ENCODE data around the gene RAB4B. TPM values are rescaled to one million over a fixed set of nuclear protein-coding genes. Genes with fewer than 3 reads are reported as not detected.
"Not testable (repeated sequence)": the region's sequence is repeated elsewhere in the genome, so short reads cannot be mapped to it uniquely, and the experiment has no call there.

The RAB4B gene
- total RNA-seq, 4 donors from 2014 or later: 22.9 to 26.6 (median 23.2) TPM

GRCh38 chr19:40783711-40784110, 5.7 kb downstream of the RAB4B start:
- no peak for DNase-seq (ENCODE audit: extremely low spot score)
- Histone ChIP-seq H3K36me3 (peaks cover 11 to 51% (median 29%) of the 10 kb centered on the region in 4 donors), H3K27ac (replicated peaks in 1 of 4) (no peak overlapping the region), H3K9me3 (no peaks in the 10 kb centered on the region), H3K27me3 (no peaks in the 10 kb centered on the region), H3K4me3 (no peak overlapping the region), H3K4me1 (peaks cover 5 to 8% (median 6%) of the 10 kb centered on the region in 4 donors)
- intact Hi-C loops (cut with DNase I): no loop called here
- TF ChIP-seq POLR2A (IDR thresholded peaks at IDR 0.05; ENCODE audit: low read depth): no peak
- TF ChIP-seq POLR2AphosphoS5 (IDR thresholded peaks at IDR 0.05): no peak
- TF ChIP-seq EP300 (IDR thresholded peaks at IDR 0.05): no peak
- no peak for TF ChIP-seq CTCF (IDR thresholded peaks at IDR 0.05)
- 92% methylated on average over 7 of the region's 14 CpGs for WGBS

DNA sequence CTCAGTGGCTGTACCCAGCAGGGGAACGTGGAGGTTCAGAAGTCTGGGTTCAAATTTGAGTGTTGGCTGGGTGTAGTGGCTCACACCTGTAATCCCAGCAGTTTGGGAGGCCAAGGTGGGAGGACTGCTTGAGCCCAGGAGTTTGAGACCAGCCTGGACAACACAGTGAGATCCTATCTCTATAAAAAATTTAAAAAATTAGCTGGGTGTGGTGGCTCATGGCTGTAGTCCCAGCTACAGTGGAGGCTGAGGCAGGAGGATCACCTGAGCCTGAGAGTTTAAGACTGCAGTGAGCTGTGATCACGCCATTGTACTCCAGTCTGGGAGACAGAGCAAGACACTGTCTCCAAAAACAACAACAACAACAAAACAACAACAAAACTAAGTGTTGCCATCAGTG, 6.1 kb downstream of the RAB4B start:
- H3K27ac ChIP-seq (replicated peaks in 1 of 4); H3K4me3 ChIP-seq; H3K27me3 ChIP-seq; intact Hi-C loops (cut with DNase I); H3K9me3 ChIP-seq; DNase-seq (ENCODE audit: extremely low spot score); H3K4me1 ChIP-seq: not testable (repeated sequence)
- WGBS: 86% methylated on average over 2 of the region's 2 CpGs
- H3K36me3 ChIP-seq: peaks cover 11 to 56% (median 29%) of the 10 kb centered on the region in 4 donors

DNA sequence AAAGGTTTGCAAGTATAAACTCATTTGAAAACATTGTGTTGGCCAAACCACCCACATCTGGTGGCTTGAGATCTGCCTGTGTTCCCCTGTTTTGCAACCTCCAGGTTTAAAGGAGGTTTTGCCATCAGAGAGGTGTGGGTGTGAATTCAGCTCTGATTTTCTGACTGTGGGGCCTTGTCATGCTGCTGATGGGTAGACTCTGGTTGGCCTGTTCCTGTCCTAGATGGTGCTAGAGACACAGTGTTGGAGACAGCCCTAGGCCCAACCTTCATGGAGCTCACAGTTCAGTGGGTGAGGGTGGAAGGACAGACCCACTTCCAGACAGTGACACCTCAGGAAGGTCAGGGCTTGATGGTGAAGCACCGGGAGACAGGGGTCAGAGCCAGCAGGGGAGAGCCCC, 7.5 kb downstream of the RAB4B start:
- 74% methylated on average over 1 of the region's 1 CpG for WGBS
- no peak overlapping the region for H3K4me3 ChIP-seq
- no peak for TF ChIP-seq POLR2AphosphoS5 (IDR thresholded peaks at IDR 0.05)
- TF ChIP-seq POLR2A (IDR thresholded peaks at IDR 0.05; ENCODE audit: low read depth): no peak
- TF ChIP-seq CTCF (IDR thresholded peaks at IDR 0.05): no peak
- intact Hi-C loops (cut with DNase I): no loop called here
- no peaks in the 10 kb centered on the region for H3K4me1 ChIP-seq
- no peak for DNase-seq (ENCODE audit: extremely low spot score)
- no peaks in the 10 kb centered on the region for H3K27me3 ChIP-seq
- no peaks in the 10 kb centered on the region for H3K9me3 ChIP-seq
- H3K27ac ChIP-seq (replicated peaks in 1 of 4): no peak overlapping the region
- peaks cover 11 to 65% (median 33%) of the 10 kb centered on the region in 4 donors for H3K36me3 ChIP-seq

DNA sequence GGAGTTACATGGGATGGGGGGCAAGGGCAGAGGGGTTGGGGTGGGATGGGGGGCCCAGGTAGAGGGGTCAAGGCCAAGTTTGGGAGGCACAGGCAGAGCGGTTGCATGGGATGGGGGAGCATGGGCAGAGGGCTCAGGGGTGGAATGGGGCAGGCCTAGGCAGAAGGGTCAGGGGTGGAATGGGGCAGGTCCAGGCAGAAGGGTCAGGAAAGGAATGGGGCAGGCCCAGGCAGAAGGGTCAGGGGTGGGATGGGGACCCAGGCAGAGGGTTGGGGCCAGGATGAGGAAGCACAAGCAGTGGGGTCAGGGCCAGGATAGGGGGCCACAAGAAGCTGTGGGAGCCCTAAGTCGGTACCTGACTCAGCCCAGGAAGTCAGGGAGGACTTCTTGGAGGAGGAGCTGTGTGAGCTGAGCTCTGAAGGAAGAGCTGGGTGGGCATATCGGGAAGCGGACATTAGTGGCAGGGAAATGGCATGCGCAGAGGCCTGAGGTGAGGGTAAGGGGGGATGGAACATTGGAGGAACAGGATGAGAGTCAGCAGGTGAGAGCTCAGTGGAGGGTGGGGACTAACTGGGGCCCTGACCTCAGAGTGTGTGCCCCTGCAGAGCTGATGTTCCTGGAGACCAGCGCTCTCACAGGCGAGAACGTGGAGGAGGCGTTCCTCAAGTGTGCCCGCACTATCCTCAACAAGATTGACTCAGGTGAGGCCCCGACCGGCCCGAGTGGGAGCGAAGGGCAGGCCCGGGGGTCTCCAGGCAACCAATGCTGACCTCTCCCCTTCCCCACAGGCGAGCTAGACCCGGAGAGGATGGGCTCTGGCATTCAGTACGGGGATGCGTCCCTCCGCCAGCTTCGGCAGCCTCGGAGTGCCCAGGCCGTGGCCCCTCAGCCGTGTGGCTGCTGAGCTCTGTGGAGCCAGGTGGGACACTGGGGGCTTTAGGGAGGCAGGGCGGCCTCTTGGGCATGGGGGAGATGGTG, 8.3 kb downstream of the RAB4B start:
- WGBS: 90% methylated on average over 24 of the region's 25 CpGs
- TF ChIP-seq CTCF (IDR thresholded peaks at IDR 0.05): no peak
- no peak for TF ChIP-seq EP300 (IDR thresholded peaks at IDR 0.05)
- no peak for TF ChIP-seq POLR2AphosphoS5 (IDR thresholded peaks at IDR 0.05)
- TF ChIP-seq POLR2A (IDR thresholded peaks at IDR 0.05; ENCODE audit: low read depth): no peak
- intact Hi-C loops (cut with DNase I): no loop called here
- H3K9me3 ChIP-seq: no peaks in the 10 kb centered on the region
- H3K4me1 ChIP-seq: no peaks in the 10 kb centered on the region
- H3K27ac ChIP-seq (replicated peaks in 1 of 4): no peak overlapping the region
- no peak overlapping the region for H3K4me3 ChIP-seq
- H3K36me3 ChIP-seq: peaks cover 11 to 73% (median 35%) of the 10 kb centered on the region in 4 donors
- H3K27me3 ChIP-seq: no peaks in the 10 kb centered on the region
- no peak for DNase-seq (ENCODE audit: extremely low spot score)

DNA sequence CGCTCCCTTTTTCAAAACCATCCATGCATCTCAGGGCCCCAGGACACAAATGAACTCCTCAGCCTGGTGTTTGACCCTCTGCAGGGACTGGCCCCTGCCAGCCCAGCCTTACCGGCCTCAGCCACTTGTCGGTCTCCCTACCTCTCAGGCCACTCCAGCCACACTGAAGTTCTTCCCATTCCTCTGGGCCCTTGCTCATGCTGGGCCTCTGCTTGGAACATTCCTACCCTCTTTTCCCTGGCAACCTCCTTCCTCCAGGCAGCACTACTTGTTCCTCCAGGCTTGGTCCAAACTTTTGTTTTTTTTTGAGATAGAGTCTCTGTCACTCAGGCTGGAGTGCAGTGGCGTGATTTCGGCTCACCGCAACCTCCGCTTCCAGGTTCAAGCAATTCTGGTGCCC, 13.3 kb downstream of the RAB4B start:
- H3K4me3 ChIP-seq: no peak overlapping the region
- H3K9me3 ChIP-seq: no peaks in the 10 kb centered on the region
- TF ChIP-seq POLR2AphosphoS5 (IDR thresholded peaks at IDR 0.05) (no peak), POLR2A (IDR thresholded peaks at IDR 0.05; ENCODE audit: low read depth) (no peak), CTCF (IDR thresholded peaks at IDR 0.05) (no peak), EP300 (IDR thresholded peaks at IDR 0.05) (no peak)
- WGBS: 80% methylated on average over 7 of the region's 7 CpGs
- intact Hi-C loops (cut with DNase I): no loop called here
- H3K27ac ChIP-seq (replicated peaks in 1 of 4): no peak overlapping the region
- H3K4me1 ChIP-seq: no peaks in the 10 kb centered on the region
- peaks cover 0 to 65% (median 34%) of the 10 kb centered on the region in 4 donors for H3K36me3 ChIP-seq
- H3K27me3 ChIP-seq: no peaks in the 10 kb centered on the region
- DNase-seq (ENCODE audit: extremely low spot score): no peak

Measured in esophagus muscularis mucosa (tissue), 4 donors.